Smooth muscle cell (in vitro differentiated cells): ENCODE measurements around the gene PDZRN4. TPM values are rescaled to one million over a fixed set of nuclear protein-coding genes. Genes with fewer than 3 reads are reported as not detected.

ENCODE experiments used
- DNase-seq: peaks from one replicate; lab custom pipeline; 2025; ENCODE audit not compliant: unreplicated experiment; lab: John Stamatoyannopoulos, UW
- H2AFZ ChIP-seq: fragments of 200-600 bp; sonication (generic); 2 replicates; pipeline ENCODE4 v1.6.0; 2016; ENCODE audit warnings: antibody characterized with exemption, low read depth, mild to moderate bottlenecking
- H3F3A ChIP-seq: fragments of 200-600 bp; sonication (generic); 2 replicates; pipeline ENCODE4 v1.6.0; 2017; ENCODE audit warnings: antibody characterized with exemption, low read depth
- H3K27ac ChIP-seq: fragments of 200-600 bp; sonication (generic); 2 replicates; pipeline ENCODE4 v1.5.1; 2016; ENCODE audit warnings: low read depth, mild to moderate bottlenecking
- H3K27me3 ChIP-seq: fragments of 200-600 bp; sonication (generic); 2 replicates; pipeline ENCODE4 v1.6.1; 2016; ENCODE audit warnings: low read depth, mild to moderate bottlenecking
- H3K36me3 ChIP-seq: fragments of 200-600 bp; sonication (generic); 2 replicates; pipeline ENCODE4 v1.5.1; 2016; ENCODE audit warnings: low read depth
- H3K4me1 ChIP-seq: fragments of 200-600 bp; sonication (generic); 2 replicates; pipeline ENCODE4 v1.5.1; 2016; ENCODE audit warnings: low read depth
- H3K4me2 ChIP-seq: fragments of 200-600 bp; sonication (generic); 2 replicates; pipeline ENCODE4 v1.6.0; 2016; ENCODE audit warnings: mild to moderate bottlenecking
- H3K4me3 ChIP-seq: fragments of 200-600 bp; sonication (generic); 2 replicates; pipeline ENCODE4 v1.5.1; 2016; ENCODE audit warnings: mild to moderate bottlenecking
- H3K79me2 ChIP-seq: fragments of 200-600 bp; sonication (generic); 2 replicates; pipeline ENCODE4 v1.6.0; 2016; ENCODE audit warnings: low read depth, mild to moderate bottlenecking
- H3K9ac ChIP-seq: fragments of 200-600 bp; sonication (generic); 2 replicates; pipeline ENCODE4 v1.6.0; 2016; ENCODE audit warnings: low read depth
- H3K9me3 ChIP-seq: fragments of 200-600 bp; sonication (generic); replicated peaks from 2 replicates; pipeline ENCODE4 v1.5.1; 2016; ENCODE audit warnings: low read depth
- H4K20me1 ChIP-seq: fragments of 200-600 bp; sonication (generic); 2 replicates; pipeline ENCODE4 v1.6.0; 2016; ENCODE audit warnings: low read depth
- WGBS: methylation state at CpG from one replicate; pipeline ENCODE4 v1.1.7; 2016; ENCODE audit warnings: low lambda C conversion rate; 5-methylcytosine and 5-hydroxymethylcytosine counted together
- polyA plus RNA-seq: library from polyadenylated mRNA; unstranded; fragments of >200 nt; fragmentation: Nextera tagmentation; extraction: Ambion mirVana; gene quantifications from 2 replicates; pipeline ENCODE4 v1.2.1, GENCODE V29; 2016
- total RNA-seq: library from RNA; depleted of rRNA; stranded (reverse); fragments of >200 nt; gene quantifications from 2 replicates; pipeline ENCODE4 v1.2.3, GENCODE V29; 2014
- TF ChIP-seq, protein P1 (sequence below): fragments of 200-600 bp; sonication (generic); IDR thresholded peaks from 2 replicates; pipeline ENCODE4 v1.5.1; 2017; ENCODE audit warnings: borderline replicate concordance, mild to moderate bottlenecking, antibody characterized with exemption; ENCODE audit not compliant: insufficient read depth, poor library complexity, severe bottlenecking

PDZRN4 gene
- total and polyA plus RNA-seq, 2 experiments from 2014 or later, result 4.7 to 5.4 TPM

DNA sequence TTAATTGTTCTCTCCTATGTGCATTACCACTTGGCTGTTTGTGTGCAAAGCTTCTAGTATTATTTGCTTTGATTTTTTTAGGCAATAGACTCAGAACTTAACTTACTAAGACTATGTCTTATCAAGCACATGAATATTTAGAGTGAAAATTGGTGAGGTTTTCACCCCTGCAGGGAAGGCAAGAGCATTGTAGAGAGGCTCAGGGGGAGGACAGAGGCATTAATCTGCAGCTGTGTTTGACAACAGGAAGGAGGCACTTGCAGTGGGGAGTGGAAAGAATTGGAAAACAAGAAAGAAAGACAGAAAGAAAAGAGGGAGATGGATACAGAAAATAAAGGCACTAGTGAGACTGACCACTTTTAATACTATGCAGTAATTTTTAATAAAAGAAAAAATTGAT is 431.6 kb downstream of the PDZRN4 start:
- peaks cover 16% of the 10 kb centered on the region for H3K4me1 ChIP-seq
- H3K27me3 ChIP-seq, result no peaks in the 10 kb centered on the region
- H3K27ac ChIP-seq, result no peak overlapping the region
- H3K9me3 ChIP-seq, result no peaks in the 10 kb centered on the region
- DNase-seq, result no peak
- no peak overlapping the region for H3K4me3 ChIP-seq
- H3F3A ChIP-seq, result no peaks in the 10 kb centered on the region
- H2AFZ ChIP-seq, result no peak overlapping the region
- no peak overlapping the region for H3K4me2 ChIP-seq
- no peaks in the 10 kb centered on the region for H4K20me1 ChIP-seq
- H3K36me3 ChIP-seq, result no peaks in the 10 kb centered on the region
- no peaks in the 10 kb centered on the region for H3K79me2 ChIP-seq
- no peak overlapping the region for H3K9ac ChIP-seq
- TF ChIP-seq, protein P1, sequence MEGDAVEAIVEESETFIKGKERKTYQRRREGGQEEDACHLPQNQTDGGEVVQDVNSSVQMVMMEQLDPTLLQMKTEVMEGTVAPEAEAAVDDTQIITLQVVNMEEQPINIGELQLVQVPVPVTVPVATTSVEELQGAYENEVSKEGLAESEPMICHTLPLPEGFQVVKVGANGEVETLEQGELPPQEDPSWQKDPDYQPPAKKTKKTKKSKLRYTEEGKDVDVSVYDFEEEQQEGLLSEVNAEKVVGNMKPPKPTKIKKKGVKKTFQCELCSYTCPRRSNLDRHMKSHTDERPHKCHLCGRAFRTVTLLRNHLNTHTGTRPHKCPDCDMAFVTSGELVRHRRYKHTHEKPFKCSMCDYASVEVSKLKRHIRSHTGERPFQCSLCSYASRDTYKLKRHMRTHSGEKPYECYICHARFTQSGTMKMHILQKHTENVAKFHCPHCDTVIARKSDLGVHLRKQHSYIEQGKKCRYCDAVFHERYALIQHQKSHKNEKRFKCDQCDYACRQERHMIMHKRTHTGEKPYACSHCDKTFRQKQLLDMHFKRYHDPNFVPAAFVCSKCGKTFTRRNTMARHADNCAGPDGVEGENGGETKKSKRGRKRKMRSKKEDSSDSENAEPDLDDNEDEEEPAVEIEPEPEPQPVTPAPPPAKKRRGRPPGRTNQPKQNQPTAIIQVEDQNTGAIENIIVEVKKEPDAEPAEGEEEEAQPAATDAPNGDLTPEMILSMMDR, result no peak

DNA sequence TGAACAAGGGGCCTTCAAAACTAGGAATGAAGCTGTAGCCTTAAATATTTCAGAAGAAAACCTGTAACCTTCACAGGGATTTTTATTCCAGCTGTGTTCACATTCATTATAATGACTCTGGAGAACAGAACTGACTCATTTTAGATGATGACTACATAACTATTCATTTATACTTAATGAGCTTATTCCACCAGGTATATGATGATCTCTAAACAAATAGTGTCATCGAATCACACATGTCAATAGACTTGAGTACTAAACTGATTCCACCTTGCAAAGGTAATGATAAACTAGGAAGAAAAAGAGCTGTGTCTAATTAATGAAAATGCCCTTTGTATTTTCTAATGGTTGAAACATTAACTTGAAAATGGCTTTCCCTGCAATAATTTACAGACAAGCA is 433.2 kb downstream of the PDZRN4 start:
- 88% methylated on average over 1 of the region's 1 CpG for WGBS
- DNase-seq, result no peak
- Histone ChIP-seq H4K20me1 (no peaks in the 10 kb centered on the region), H3K27ac (no peak overlapping the region), H3K27me3 (no peaks in the 10 kb centered on the region), H3K9ac (no peak overlapping the region), H3F3A (no peaks in the 10 kb centered on the region), H3K4me2 (no peak overlapping the region), H3K36me3 (no peaks in the 10 kb centered on the region), H3K4me3 (no peak overlapping the region), H2AFZ (no peak overlapping the region), H3K4me1 (peaks cover 16% of the 10 kb centered on the region), H3K79me2 (no peaks in the 10 kb centered on the region), H3K9me3 (no peaks in the 10 kb centered on the region)
- TF ChIP-seq, protein P1, result no peak
